Transverse colon (tissue), 3 donors: ENCODE data around the gene CTNNBL1.

Source experiments
- POLR2A ChIP-seq: fragments of 450-650 bp; IDR thresholded peaks from one replicate; pipeline ENCODE4 v1.6.1; 2016; ENCODE audit warnings: antibody characterized with exemption, mild to moderate bottlenecking, moderate library complexity
- TF ChIP-seq, protein P1 (sequence below), 5 experiments: fragments of 200-600 bp in 3 of 5; fragments of 450-650 bp in 2 of 5; sonication (generic) in 3 of 5; IDR thresholded peaks; 1 replicate in 2 of 5; 2 replicates in 3 of 5; pipeline ENCODE4 v1.5.1; 2016 to 2017; ENCODE audit warnings: antibody characterized with exemption in 5 of 5, inconsistent platforms in 3 of 5, mild to moderate bottlenecking in 2 of 5, moderate library complexity in 1 of 5

- TF ChIP-seq, protein P1, sequence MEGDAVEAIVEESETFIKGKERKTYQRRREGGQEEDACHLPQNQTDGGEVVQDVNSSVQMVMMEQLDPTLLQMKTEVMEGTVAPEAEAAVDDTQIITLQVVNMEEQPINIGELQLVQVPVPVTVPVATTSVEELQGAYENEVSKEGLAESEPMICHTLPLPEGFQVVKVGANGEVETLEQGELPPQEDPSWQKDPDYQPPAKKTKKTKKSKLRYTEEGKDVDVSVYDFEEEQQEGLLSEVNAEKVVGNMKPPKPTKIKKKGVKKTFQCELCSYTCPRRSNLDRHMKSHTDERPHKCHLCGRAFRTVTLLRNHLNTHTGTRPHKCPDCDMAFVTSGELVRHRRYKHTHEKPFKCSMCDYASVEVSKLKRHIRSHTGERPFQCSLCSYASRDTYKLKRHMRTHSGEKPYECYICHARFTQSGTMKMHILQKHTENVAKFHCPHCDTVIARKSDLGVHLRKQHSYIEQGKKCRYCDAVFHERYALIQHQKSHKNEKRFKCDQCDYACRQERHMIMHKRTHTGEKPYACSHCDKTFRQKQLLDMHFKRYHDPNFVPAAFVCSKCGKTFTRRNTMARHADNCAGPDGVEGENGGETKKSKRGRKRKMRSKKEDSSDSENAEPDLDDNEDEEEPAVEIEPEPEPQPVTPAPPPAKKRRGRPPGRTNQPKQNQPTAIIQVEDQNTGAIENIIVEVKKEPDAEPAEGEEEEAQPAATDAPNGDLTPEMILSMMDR (IDR thresholded peaks at IDR 0.05): no peak
- TF ChIP-seq POLR2A: no peak
Measured at GRCh38 chr20:37898233-37899104, 204.6 kb downstream of the CTNNBL1 start.
